ENCODE data around the gene IGFLR1.

Gene IGFLR1

DNA sequence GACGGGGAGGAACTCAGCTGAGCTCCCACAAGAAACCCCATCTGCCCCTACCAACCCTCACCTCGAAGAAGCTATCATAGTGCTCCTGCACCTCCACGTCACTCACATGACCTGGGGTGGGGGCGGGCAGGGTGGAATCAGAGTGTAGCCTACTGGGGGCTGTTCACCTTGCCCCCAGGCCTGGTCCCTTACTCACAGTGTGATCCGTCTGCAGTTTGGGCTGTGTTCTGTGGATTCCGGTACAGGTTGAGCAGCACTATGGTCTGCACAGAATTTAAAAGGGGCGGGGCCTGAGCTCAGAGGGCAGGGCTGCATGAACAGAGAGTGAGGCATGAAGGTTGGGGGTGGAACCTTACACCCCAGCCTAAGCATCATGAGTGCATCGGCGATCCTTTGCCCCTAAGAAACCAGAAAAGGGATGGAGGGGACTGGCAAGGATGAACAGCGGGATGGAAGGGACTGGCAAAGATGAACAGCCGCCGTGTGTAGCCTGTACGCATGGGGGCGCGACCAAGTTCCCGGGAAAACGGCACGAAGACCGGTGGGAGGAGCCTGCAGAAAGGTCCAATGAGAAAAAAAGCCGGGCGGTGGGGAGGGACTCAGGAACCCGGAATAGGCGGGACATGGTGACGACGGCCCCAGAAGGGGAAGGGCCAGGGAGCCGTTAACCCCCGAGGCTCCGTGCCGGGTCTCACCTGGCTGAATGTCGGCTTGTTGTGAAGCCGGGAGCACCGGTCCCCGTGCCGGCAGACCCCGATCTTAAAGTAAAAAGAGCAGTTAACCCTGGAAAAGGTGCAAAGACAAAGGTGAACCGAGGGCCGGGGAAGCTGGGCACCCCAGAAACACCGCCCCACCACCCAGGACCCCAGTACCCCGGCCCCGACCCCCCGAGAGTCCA is 2.4 kb upstream of the IGFLR1 start:
- peak overlapping the region; percentile 89 for H3K27ac ChIP-seq
- TF ChIP-seq ZFX (IDR thresholded peaks at IDR 0.05) = no peak
- TF ChIP-seq, protein P1, sequence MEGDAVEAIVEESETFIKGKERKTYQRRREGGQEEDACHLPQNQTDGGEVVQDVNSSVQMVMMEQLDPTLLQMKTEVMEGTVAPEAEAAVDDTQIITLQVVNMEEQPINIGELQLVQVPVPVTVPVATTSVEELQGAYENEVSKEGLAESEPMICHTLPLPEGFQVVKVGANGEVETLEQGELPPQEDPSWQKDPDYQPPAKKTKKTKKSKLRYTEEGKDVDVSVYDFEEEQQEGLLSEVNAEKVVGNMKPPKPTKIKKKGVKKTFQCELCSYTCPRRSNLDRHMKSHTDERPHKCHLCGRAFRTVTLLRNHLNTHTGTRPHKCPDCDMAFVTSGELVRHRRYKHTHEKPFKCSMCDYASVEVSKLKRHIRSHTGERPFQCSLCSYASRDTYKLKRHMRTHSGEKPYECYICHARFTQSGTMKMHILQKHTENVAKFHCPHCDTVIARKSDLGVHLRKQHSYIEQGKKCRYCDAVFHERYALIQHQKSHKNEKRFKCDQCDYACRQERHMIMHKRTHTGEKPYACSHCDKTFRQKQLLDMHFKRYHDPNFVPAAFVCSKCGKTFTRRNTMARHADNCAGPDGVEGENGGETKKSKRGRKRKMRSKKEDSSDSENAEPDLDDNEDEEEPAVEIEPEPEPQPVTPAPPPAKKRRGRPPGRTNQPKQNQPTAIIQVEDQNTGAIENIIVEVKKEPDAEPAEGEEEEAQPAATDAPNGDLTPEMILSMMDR (conservative IDR thresholded peaks at IDR 0.05) = no peak

DNA sequence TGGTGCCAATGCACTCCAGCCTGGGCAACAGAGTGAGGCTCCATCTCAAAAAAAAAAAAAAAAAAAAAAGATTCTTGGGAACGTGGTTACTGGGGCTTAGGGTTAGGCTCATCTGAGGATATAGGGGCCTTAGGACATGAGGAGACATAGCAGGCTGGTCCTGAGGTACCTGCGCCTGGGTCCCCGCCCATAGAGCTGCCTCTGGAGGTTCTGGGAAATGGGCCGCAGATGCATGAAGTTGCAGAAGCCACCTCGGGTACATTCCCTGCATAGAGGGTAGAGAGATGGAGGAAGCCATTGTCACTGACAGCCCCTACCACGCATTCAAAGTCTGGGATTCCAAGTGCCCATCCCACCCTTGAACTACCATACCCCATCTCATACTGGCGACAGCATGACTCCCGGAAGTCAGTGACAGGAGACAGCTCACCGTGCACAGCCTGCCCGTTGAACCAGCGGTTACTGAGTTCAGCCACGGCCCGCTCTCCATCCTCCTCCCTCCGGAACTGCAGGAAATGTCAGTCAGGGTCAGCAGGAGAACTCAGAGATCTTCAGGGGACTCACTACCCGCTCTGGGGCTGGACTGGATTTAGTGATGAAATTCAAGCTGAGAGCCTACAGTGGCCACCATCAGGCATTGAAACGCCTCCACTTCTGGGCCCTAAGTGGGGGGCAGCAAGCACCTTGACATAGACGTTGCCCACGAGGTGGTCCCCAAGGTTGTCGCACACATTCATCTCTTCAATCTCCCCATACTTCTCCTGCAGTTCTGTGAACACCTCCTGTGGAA is 1.6 kb upstream of the IGFLR1 start:
- peak overlapping the region; percentile 89; the same call in 1 of the 2 replicates for H3K27ac ChIP-seq
- TF ChIP-seq, protein P1 (conservative IDR thresholded peaks at IDR 0.05) = no peak
- no peak for TF ChIP-seq ZFX (IDR thresholded peaks at IDR 0.05)

- H3K27ac ChIP-seq = peak overlapping the region; percentile 77
- TF ChIP-seq ZFX (IDR thresholded peaks at IDR 0.05) = no peak
- TF ChIP-seq, protein P1 (conservative IDR thresholded peaks at IDR 0.05) = no peak; the same call in 1 of the 2 replicates
Measured at GRCh38 chr19:35741203-35741515, 1.1 kb downstream of the IGFLR1 start.

GRCh38 chr19:35740423-35741202 is 1.6 kb downstream of the IGFLR1 start:
- H3K27ac ChIP-seq = peak overlapping the region; percentile 77
- no peak for TF ChIP-seq ZFX (IDR thresholded peaks at IDR 0.05)
- TF ChIP-seq, protein P1 (conservative IDR thresholded peaks at IDR 0.05) = no peak; the same call in 1 of the 2 replicates

- peak overlapping the region; percentile 77 for H3K27ac ChIP-seq
Measured at GRCh38 chr19:35740108-35740422, 2.2 kb downstream of the IGFLR1 start.

DNA sequence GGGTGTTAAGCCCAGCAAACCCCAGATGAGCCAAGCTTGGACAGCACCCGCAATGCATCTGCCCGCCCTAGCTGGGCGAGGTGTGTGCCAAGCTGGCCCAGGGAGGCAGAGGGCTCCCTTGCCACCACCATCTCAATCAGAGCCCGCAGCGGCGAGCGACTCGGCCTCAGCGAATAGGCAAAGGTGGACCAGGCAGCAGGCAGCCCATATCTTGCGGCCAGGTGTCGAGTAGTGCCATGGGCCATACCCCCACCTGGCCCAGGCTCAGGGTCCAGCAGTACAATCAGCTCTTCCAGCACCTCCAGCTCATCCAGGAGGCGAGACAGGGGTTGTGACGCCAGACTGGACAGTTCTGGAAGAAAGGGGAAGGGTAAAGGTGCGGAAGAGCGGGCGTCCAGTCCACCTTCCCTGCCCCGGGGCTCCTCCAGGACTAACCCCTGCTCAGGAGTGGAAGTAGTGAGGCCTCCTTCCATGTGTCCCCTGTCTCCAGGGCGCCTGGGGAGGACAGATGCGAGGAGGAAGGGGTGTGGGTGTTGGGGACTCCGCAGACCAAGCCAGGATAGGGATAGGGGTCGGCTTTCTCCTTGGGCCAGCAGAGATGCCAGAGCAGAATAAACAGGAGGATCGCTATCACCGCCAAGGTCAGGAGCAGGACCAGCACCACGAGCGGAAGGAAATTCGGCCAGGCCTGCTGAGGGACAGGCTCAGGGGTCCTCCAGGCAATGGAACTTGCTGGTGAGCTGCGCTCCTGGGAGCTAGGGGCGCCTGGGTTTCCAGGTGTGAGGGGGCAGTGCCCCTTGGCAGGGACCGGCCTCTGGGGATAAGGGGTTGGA is 2.8 kb downstream of the IGFLR1 start:
- H3K27ac ChIP-seq = peak overlapping the region; percentile 77

More at GRCh38 chr19:35740108-35740422, 2.2 kb downstream of the IGFLR1 start:
- no peak for TF ChIP-seq ZFX (IDR thresholded peaks at IDR 0.05)
- TF ChIP-seq, protein P1 (conservative IDR thresholded peaks at IDR 0.05) = no peak

More for the DNA sequence above, 2.8 kb downstream of the IGFLR1 start:
- TF ChIP-seq ZFX (IDR thresholded peaks at IDR 0.05) = no peak
- TF ChIP-seq, protein P1 (conservative IDR thresholded peaks at IDR 0.05) = no peak

Measured in C4-2B (cell line).